ENCODE measurements around the gene PDE8A. TPM values are rescaled to one million over a fixed set of nuclear protein-coding genes. Genes with fewer than 3 reads are reported as not detected.
A peak's percentile ranks its signal among the peaks of the same experiment; 100 is the strongest.
"Not testable (repeated sequence)": the region's sequence is repeated elsewhere in the genome, so short reads cannot be mapped to it uniquely, and the experiment has no call there.

PDE8A gene
- total RNA-seq, 1 donor from 2014 or later: 14.9 TPM

GRCh38 chr15:85007137-85007536, 25.5 kb downstream of the PDE8A start:
- DNase-seq: no peak
- no peak for ATAC-seq
- intact Hi-C loops (cut with micrococcal nuclease): no loop called here

- DNase-seq (no peak), ATAC-seq (peak; percentile 10)
- intact Hi-C loops (cut with micrococcal nuclease): no loop called here
Observed at GRCh38 chr15:85007741-85008397, 26.2 kb downstream of the PDE8A start.

- ATAC-seq (no peak), DNase-seq (no peak)
- intact Hi-C loops (cut with micrococcal nuclease): no loop called here
Observed at GRCh38 chr15:85008474-85009260, 27.0 kb downstream of the PDE8A start.

- intact Hi-C loops (cut with micrococcal nuclease): no loop called here
- ATAC-seq: no peak
Observed at GRCh38 chr15:85009435-85009834, 27.8 kb downstream of the PDE8A start.

DNA sequence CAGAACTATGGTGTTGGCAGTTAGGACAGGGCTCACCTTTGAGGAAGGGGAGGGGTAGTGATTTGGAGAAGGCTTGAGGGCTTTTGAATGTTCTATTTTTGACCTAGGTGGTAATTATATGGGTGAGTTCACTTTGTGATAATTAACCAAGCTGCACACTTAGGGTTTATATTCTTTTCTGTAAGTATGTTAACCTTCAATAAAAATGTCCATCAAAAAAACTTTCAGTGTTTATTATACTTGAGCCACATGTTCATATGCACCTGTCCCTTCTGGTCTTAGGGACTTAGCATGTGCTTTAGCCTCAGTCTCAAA, 28.4 kb downstream of the PDE8A start:
- DNase-seq: no peak
- intact Hi-C loops (cut with micrococcal nuclease): no loop called here
- ATAC-seq: no peak

More at GRCh38 chr15:85009435-85009834, 27.8 kb downstream of the PDE8A start:
- DNase-seq: no peak

DNA sequence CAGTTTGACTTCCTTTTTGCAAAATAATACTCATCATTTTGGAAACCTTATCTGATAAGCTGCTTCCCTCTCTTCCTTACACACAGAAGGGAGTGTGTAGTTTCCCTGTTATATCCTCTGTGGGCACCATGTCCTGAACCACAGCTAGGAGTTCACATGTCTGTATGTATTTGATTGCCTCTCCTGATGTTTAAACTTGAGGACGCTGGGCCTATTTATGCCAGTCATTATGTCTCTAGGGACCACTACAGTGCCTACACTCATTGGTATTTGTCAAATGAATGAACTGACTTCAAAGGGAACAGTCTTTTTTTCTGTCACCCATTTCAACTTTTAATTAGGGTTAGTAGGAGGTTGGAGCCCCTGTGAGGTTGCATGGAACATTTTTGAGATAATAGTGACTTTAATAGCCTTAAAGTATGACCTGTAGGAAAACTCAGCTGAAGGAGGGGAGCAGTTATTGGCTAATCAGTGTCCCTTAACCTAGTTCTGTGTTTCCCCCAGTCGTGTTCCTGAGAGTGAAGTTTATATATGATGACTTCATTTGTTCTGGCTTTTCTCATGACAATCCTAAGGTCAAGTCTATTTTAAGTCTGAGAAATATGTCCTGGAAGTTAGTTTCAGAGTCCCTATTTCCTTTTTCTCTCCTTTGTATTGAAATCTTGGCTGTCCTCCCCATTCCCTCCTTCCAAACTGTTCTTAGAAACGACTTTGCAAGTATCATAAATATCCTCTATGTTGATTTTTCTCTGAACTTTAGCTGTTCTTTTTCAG, 28.9 kb downstream of the PDE8A start:
- peak; percentile 79 for ATAC-seq
- intact Hi-C loops (cut with micrococcal nuclease): no loop called here
- no peak for DNase-seq

- DNase-seq (no peak), ATAC-seq (peak; percentile 12)
- intact Hi-C loops (cut with micrococcal nuclease): no loop called here
Observed at GRCh38 chr15:85011160-85011571, 29.5 kb downstream of the PDE8A start.

DNA sequence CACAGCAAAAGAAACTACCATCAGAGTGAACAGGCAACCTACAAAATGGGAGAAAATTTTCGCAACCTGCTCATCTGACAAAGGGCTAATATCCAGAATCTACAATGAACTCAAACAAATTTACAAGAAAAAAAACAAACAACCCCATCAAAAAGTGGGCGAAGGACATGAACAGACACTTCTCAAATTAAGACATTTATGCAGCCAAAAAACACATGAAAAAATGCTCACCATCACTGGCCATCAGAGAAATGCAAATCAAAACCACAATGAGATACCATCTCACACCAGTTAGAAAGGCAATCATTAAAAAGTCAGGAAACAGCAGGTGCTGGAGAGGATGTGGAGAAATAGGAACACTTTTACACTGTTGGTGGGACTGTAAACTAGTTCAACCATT, 30.1 kb downstream of the PDE8A start:
- DNase-seq; ATAC-seq; intact Hi-C loops (cut with micrococcal nuclease): not testable (repeated sequence)

DNA sequence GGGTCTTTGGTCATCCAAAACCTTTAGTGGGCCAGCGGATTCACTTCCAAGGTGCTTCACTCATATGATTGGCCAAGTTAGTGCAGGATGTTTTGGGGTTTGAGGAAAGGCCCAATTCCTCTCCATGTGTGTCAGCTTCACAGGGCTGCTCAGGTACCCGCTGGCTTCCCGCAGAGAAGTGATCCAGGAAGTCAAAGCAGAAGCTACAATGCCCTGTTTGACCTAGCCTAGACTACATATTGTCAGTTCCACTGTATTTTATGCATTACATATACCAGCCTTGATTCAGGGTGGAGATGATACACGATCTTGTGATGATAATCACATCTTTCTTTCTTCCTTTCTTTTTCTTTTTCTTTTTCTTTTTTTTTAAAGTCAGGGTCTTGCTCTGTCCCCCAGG, 32.1 kb downstream of the PDE8A start:
- no peak for ATAC-seq
- DNase-seq: no peak
- intact Hi-C loops (cut with micrococcal nuclease): no loop called here

GRCh38 chr15:85014932-85015331, 33.3 kb downstream of the PDE8A start:
- DNase-seq (no peak), ATAC-seq (no peak)
- intact Hi-C loops (cut with micrococcal nuclease): no loop called here

- no peak for DNase-seq
- intact Hi-C loops (cut with micrococcal nuclease): no loop called here
- ATAC-seq: no peak
Observed at GRCh38 chr15:85016275-85016674, 34.6 kb downstream of the PDE8A start.

DNA sequence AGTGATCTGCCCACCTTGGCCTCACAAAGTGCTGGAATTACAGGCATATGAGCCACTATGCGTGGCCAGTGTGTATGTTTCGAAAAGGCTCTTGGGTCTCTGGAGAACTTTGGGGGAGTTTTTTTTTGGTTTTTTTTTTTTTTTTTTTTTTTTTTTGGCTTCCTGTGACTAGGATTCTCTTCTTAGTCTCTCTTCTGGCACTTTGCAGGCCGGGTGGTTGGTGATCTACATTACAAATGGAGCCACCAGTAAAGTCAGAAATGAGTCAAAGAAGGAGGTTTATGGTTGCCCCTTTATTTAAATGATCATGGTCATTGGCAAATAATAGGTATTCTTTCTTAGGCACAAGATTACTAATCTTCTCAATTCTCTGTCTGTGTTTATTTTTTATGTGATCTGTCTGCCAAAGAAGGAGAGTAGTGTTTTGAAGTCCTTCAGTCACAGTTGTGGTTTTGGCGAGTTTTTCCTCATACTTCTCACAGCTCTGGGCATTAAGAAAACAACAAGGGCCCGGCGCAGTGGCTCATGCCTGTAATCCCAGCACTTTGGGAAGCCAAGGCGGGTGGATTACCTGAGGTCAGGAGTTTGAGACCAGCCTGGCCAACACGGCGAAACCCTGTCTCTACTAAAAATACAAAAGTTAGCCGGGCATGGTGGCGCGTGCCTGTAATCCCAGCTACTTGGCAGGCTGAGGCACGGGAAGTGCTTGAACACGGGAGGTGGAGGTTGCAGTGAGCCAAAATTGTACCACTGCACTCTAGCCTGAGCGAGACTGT, 38.3 kb downstream of the PDE8A start:
- ATAC-seq (no peak), DNase-seq (no peak)
- intact Hi-C loops (cut with micrococcal nuclease): no loop called here

DNA sequence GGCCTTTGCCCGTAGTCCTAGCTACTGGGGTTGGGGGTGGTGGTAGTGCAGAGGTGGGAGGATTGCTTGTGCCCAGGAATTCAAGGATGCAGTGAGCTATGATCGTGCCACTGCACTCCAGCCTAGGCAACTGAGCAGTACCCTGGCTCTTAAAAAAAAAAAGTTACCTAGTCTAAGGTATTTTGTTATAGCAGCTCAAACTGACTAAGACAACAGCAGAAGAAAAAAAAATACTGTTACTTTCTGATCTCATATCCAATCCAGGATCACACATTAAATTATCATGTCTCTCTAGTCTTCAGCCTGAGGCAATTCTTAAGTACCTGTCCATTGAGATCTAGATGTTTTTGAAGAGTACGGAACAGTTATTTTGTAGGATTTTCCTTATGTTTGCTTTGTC, 39.8 kb downstream of the PDE8A start:
- no peak for DNase-seq
- no peak for ATAC-seq
- intact Hi-C loops (cut with micrococcal nuclease): no loop called here

GRCh38 chr15:85022860-85023403, 41.3 kb downstream of the PDE8A start:
- intact Hi-C loops (cut with micrococcal nuclease): no loop called here
- ATAC-seq (no peak), DNase-seq (no peak)

DNA sequence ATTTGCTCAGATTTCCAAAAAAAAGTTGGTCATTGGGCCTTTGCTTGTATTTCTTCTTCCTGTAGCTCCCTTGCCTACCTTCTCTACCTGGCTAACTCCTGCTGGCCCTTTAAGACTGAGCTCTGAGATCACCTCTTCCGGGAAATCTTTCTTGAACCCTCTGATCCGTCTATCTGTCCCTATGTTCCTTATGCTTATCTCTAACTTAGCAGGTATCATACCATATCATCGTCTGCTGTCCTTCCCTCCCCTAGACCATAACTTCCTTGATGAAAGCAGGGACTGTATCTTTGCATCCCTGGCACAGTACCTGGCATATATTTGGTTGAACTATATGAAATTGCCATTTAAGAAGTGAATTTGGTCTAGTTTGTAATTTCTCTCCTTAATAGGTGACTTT, 42.3 kb downstream of the PDE8A start:
- intact Hi-C loops (cut with micrococcal nuclease): no loop called here
- no peak for ATAC-seq
- no peak for DNase-seq

GRCh38 chr15:85024509-85025336, 43.1 kb downstream of the PDE8A start:
- no peak for ATAC-seq
- intact Hi-C loops (cut with micrococcal nuclease): no loop called here
- no peak for DNase-seq

- DNase-seq (no peak), ATAC-seq (no peak)
- intact Hi-C loops (cut with micrococcal nuclease): no loop called here
Observed at GRCh38 chr15:85025516-85026251, 44.0 kb downstream of the PDE8A start.

Measured in left ventricle myocardium superior (tissue), 1 donor.